GM12878 (cell line): ENCODE results near the gene SLC35E1. TPM values are rescaled to one million over a fixed set of nuclear protein-coding genes. Genes with fewer than 3 reads are reported as not detected.

Experiments used
- ASH2L ChIP-seq: fragments of 300-600, 200-600 bp; sonication (generic); IDR thresholded peaks from 2 replicates; pipeline ENCODE4 v1.6.1; 2017; ENCODE audit warnings: low read depth, mild to moderate bottlenecking, borderline replicate concordance
- CBFB ChIP-seq: IDR thresholded peaks from 2 replicates; pipeline ENCODE4 v1.6.1; 2016; ENCODE audit warnings: antibody characterized with exemption, low read depth
- EED ChIP-seq: sonication (generic); IDR thresholded peaks from 2 replicates; pipeline ENCODE4 v1.6.1; 2016; ENCODE audit warnings: antibody characterized with exemption, low read depth
- MAX ChIP-seq: IDR thresholded peaks from 2 replicates; pipeline ENCODE4 v1.6.1; 2012; ENCODE audit warnings: low read depth, low read length, improper control_type of control experiment
- MLLT1 ChIP-seq: fragments of 450-650 bp; IDR thresholded peaks from 2 replicates; pipeline ENCODE4 v1.6.1; 2016; ENCODE audit warnings: mild to moderate bottlenecking
- MYB ChIP-seq: fragments of 150-350 bp; IDR thresholded peaks from 2 replicates; pipeline ENCODE4 v1.6.1; 2014; ENCODE audit warnings: mild to moderate bottlenecking, low read depth, low read length, borderline replicate concordance
- NR2C2 ChIP-seq: IDR thresholded peaks from 2 replicates; pipeline ENCODE4 v1.6.1; 2011; ENCODE audit warnings: borderline replicate concordance, low read depth; ENCODE audit not compliant: control insufficient read depth, insufficient read length
- PML ChIP-seq: IDR thresholded peaks from 2 replicates; pipeline ENCODE4 v1.6.1; 2012; ENCODE audit warnings: low read length, inconsistent platforms
- REST ChIP-seq: IDR thresholded peaks from 2 replicates; pipeline ENCODE4 v1.6.1; 2012; ENCODE audit warnings: mild to moderate bottlenecking, low read depth, low read length
- SKIL ChIP-seq: fragments of 450-650 bp; IDR thresholded peaks from 2 replicates; pipeline ENCODE4 v1.6.1; 2017; ENCODE audit warnings: mild to moderate bottlenecking, low read depth, inconsistent platforms; ENCODE audit not compliant: poor library complexity, severe bottlenecking
- SP1 ChIP-seq: IDR thresholded peaks from one replicate; pipeline ENCODE4 v1.6.1; 2011; ENCODE audit warnings: low read depth, low read length
- STAT1 ChIP-seq: fragments of 450-650 bp; conservative IDR thresholded peaks from 2 replicates; pipeline ENCODE4 v1.6.1; 2014; ENCODE audit warnings: antibody characterized with exemption, mild to moderate bottlenecking
- TCF12 ChIP-seq: IDR thresholded peaks from 2 replicates; pipeline ENCODE4 v1.6.1; 2011; ENCODE audit warnings: low read depth, mild to moderate bottlenecking, low read length
- USF1 ChIP-seq: IDR thresholded peaks from 2 replicates; pipeline ENCODE4 v1.6.1; 2011; ENCODE audit warnings: borderline replicate concordance, low read depth, mild to moderate bottlenecking, moderate library complexity, mixed read lengths, low read length; ENCODE audit not compliant: insufficient read depth; ENCODE audit errors: extremely low read length
- USF2 ChIP-seq: IDR thresholded peaks from 2 replicates; pipeline ENCODE4 v1.6.1; 2011; ENCODE audit warnings: low read depth, low read length, improper control_type of control experiment, borderline replicate concordance
- ZBTB11 ChIP-seq: fragments of 450-650 bp; formaldehyde crosslinking; IDR thresholded peaks from 2 replicates; pipeline ENCODE4 v1.5.0; 2022; ENCODE audit warnings: mild to moderate bottlenecking, missing genetic modification characterization
- polyA plus RNA-seq, 11 experiments: library from polyadenylated mRNA; depleted of rRNA in 4 of 11; unstranded in 6 of 11; stranded (reverse) in 5 of 11; fragments of >200 nt; fragmentation: Nextera tagmentation in 4 of 11; fragmentation: Illumina TruSeq in 1 of 11; extraction: Ambion mirVana in 4 of 11; extraction: Trizol in 1 of 11; gene quantifications; 1 replicate in 1 of 11; 2 replicates in 10 of 11; pipeline versions ENCODE4 v1.2.1 to v1.2.3, GENCODE V29; 2011 to 2016; ENCODE audit warnings: inconsistent platforms in 2 of 11, missing spikeins in 2 of 11, low read depth in 1 of 11
- total RNA-seq, 4 experiments: library from RNA; depleted of rRNA in 3 of 4; stranded (reverse); fragments of >200 nt in 3 of 4; fragmentation: Illumina TruSeq in 1 of 4; extraction: Trizol in 1 of 4; gene quantifications; 2 replicates each; pipeline versions ENCODE4 v1.2.1 to v1.2.3, GENCODE V29; 2013 to 2021

Gene SLC35E1
- total and polyA plus RNA-seq, 10 of the 15 experiments (the other 5 are each of a cell fraction or from before 2014, with no cell fraction given), result 11.3 to 37.7 (median 22.1) TPM

- TF ChIP-seq TCF12 (peak; percentile 96), SP1 (peak; percentile 35), SKIL (peak; percentile 95), USF1 (no peak), MYB (no peak), CBFB (peak; percentile 71), REST (no peak), MAX (no peak), MLLT1 (no peak; the same call in 1 of the 2 replicates), ZBTB11 (no peak), USF2 (no peak), NR2C2 (no peak), EED (peak; percentile 98), ASH2L (no peak), STAT1 (0 out of 2 replicates have a peak, but pooled peaks have one; percentile 19), PML (no peak)
These were observed 13.7 kb upstream of the SLC35E1 start (continued) for GRCh38 chr19:16585808-16586476.
